HG03378 (cell line): ENCODE results near the gene KNDC1.
"Not testable (repeated sequence)": the region's sequence is repeated elsewhere in the genome, so short reads cannot be mapped to it uniquely, and the experiment has no call there.

Source experiments
- ATAC-seq: cut with Tn5 transposase; IDR thresholded peaks from one replicate; pipeline ENCODE4 v1.9.1; 2021; ENCODE audit warnings: mild to moderate bottlenecking, moderate library complexity; ENCODE audit not compliant: unreplicated experiment

KNDC1 gene

GRCh38 chr10:133215586-133215985 is 55.6 kb downstream of the KNDC1 start:
- ATAC-seq = no peak

GRCh38 chr10:133216776-133217175 is 56.8 kb downstream of the KNDC1 start:
- no peak for ATAC-seq

GRCh38 chr10:133217800-133218589 is 58.0 kb downstream of the KNDC1 start:
- no peak for ATAC-seq

- no peak for ATAC-seq
Measured at GRCh38 chr10:133218891-133219290, 58.9 kb downstream of the KNDC1 start.

- ATAC-seq = no peak
Measured at GRCh38 chr10:133219782-133220181, 59.8 kb downstream of the KNDC1 start.

GRCh38 chr10:133221331-133221730 is 61.3 kb downstream of the KNDC1 start:
- no peak for ATAC-seq

- not testable (repeated sequence) for ATAC-seq
Measured at GRCh38 chr10:133221756-133222155, 61.7 kb downstream of the KNDC1 start.

GRCh38 chr10:133224076-133224475 is 64.1 kb downstream of the KNDC1 start:
- no peak for ATAC-seq

GRCh38 chr10:133224756-133225372 is 64.8 kb downstream of the KNDC1 start:
- ATAC-seq = no peak

GRCh38 chr10:133225707-133226191 is 65.7 kb downstream of the KNDC1 start:
- no peak for ATAC-seq

- ATAC-seq = no peak
Measured at GRCh38 chr10:133226251-133226808, 66.3 kb downstream of the KNDC1 start.

- no peak for ATAC-seq
Measured at GRCh38 chr10:133227256-133227655, 67.2 kb downstream of the KNDC1 start.

GRCh38 chr10:133229265-133230043 is 69.4 kb downstream of the KNDC1 start:
- ATAC-seq = no peak

- no peak for ATAC-seq
Measured at GRCh38 chr10:133230044-133230361, 70.0 kb downstream of the KNDC1 start, which contains the start of gene UTF1. Gene UTF1 (plus strand): TSS chr10:133230217. CDS start chr10:133230289, 72 bp downstream.

GRCh38 chr10:133230387-133231195 is 70.6 kb downstream of the KNDC1 start:
- ATAC-seq = no peak

GRCh38 chr10:133231244-133231945 is 71.4 kb downstream of the KNDC1 start:
- ATAC-seq = no peak

- ATAC-seq = no peak
Measured at GRCh38 chr10:133231946-133232574, 72.0 kb downstream of the KNDC1 start.

GRCh38 chr10:133234796-133235195 is 74.8 kb downstream of the KNDC1 start:
- ATAC-seq = not testable (repeated sequence)

- ATAC-seq = no peak
Measured at GRCh38 chr10:133235265-133235855, 75.3 kb downstream of the KNDC1 start.
